Melanocyte of skin (primary cell): Measurements from ENCODE around the gene PHPT1. TPM values are rescaled to one million over a fixed set of nuclear protein-coding genes. Genes with fewer than 3 reads are reported as not detected.

Experiments
- small RNA-seq, 2 donors: library from RNA; depleted of rRNA; stranded (forward); fragments of <200 nt; gene quantifications; one replicate each; pipeline ENCODE3, GENCODE V24; 2012
- total RNA-seq, 2 donors: library from RNA; depleted of rRNA; stranded (reverse); fragments of >200 nt; gene quantifications; 2 replicates each; pipeline ENCODE4 v1.2.3, GENCODE V29; 2012

PHPT1 gene
- 10 to 100 TPM; 40.0 to 51.6 TPM for total RNA-seq

GRCh38 chr9:136849038-136849959 is at the start of gene PHPT1:
TSS of gene PHPT1 (plus strand) at chr9:136849409. CDS start at chr9:136849431, 22 bp downstream.

GRCh38 chr9:136807281-136808074 is 41.7 kb upstream of the PHPT1 start, which contains the start of gene RABL6:
TSS of gene RABL6 (plus strand) at chr9:136807948. CDS start at chr9:136808197, 249 bp downstream.

GRCh38 chr9:136842380-136842948 is 6.7 kb upstream of the PHPT1 start, which contains the start of gene AJM1:
TSS of gene AJM1 (plus strand) at chr9:136842478. CDS start at chr9:136844415, 1,937 bp downstream.

GRCh38 chr9:136851941-136852663 is 2.9 kb downstream of the PHPT1 start, which contains the start of gene MAMDC4:
TSS of gene MAMDC4 (plus strand) at chr9:136852346. CDS start at chr9:136852417, 71 bp downstream.

GRCh38 chr9:136885950-136886578 is 36.9 kb downstream of the PHPT1 start, which contains the start of gene TRAF2:
TSS of gene TRAF2 (plus strand) at chr9:136886516. CDS start at chr9:136898741, 12,225 bp downstream.

Small RNA genes lying within 50 kb of the gene (small RNA-seq; reads per million reads assigned to genes)
- gene AL355987.2 (0 reads per million in 2 donors), gene MIR4292 (0 reads per million in 2 donors), gene MIR4479 (0.23 to 0.47 reads per million in 2 donors)

Other genes starting within 250 kb of the PHPT1 start
- 10 to 100 TPM in 1 of 2 donors, 1 to 10 TPM in 1; 5.9 to 18.3 TPM for gene EGFL7, start 186.5 kb upstream of the PHPT1 start, total RNA-seq
- 10 to 100 TPM; 48.2 to 67.3 TPM for gene AGPAT2, start 162.0 kb upstream of the PHPT1 start, total RNA-seq
- gene DIPK1B, start 136.8 kb upstream of the PHPT1 start, total RNA-seq, result 10 to 100 TPM in 1 of 2 donors, 1 to 10 TPM in 1; 8.6 to 11.7 TPM
- gene LCN10, start 106.5 kb upstream of the PHPT1 start, total RNA-seq, result not detected
- not detected for gene LCN6, start 100.9 kb upstream of the PHPT1 start, total RNA-seq
- not detected for gene LCN8, start 91.2 kb upstream of the PHPT1 start, total RNA-seq
- not detected for gene LCN15, start 84.9 kb upstream of the PHPT1 start, total RNA-seq
- gene TMEM141, start 58.1 kb upstream of the PHPT1 start, total RNA-seq, result 10 to 100 TPM; 42.3 to 55.4 TPM
- gene CCDC183, start 53.1 kb upstream of the PHPT1 start, total RNA-seq, result under 1 TPM; 0.67 to 0.69 TPM
- gene RABL6, start 41.5 kb upstream of the PHPT1 start, total RNA-seq, result 100 to 1,000 TPM in 1 of 2 donors, 10 to 100 TPM in 1; 84.3 to 100 TPM
- under 1 TPM; 0.33 to 0.34 TPM for gene AJM1, start 6.9 kb upstream of the PHPT1 start, total RNA-seq
- under 1 TPM; 0.67 to 0.69 TPM for gene MAMDC4, start 2.9 kb downstream of the PHPT1 start, total RNA-seq
- gene EDF1, start 16.9 kb downstream of the PHPT1 start, total RNA-seq, result 100 to 1,000 TPM; 181 to 217 TPM
- 10 to 100 TPM; 18.9 to 27.3 TPM for gene TRAF2, start 37.1 kb downstream of the PHPT1 start, total RNA-seq
- gene FBXW5, start 95.3 kb downstream of the PHPT1 start, total RNA-seq, result 100 to 1,000 TPM; 140 to 142 TPM
- under 1 TPM in 1 of 2 donors, not detected in 1; under 0.01 TPM for gene C8G, start 95.8 kb downstream of the PHPT1 start, total RNA-seq
- gene LCN12, start 102.9 kb downstream of the PHPT1 start, total RNA-seq, result not detected
- not detected for gene PTGDS, start 128.1 kb downstream of the PHPT1 start, total RNA-seq
- gene LCNL1, start 133.6 kb downstream of the PHPT1 start, total RNA-seq, result not detected
- gene PAXX, start 143.0 kb downstream of the PHPT1 start, total RNA-seq, result 10 to 100 TPM; 15.1 to 20.6 TPM
- not detected for gene CLIC3, start 147.2 kb downstream of the PHPT1 start, total RNA-seq
- gene ABCA2, start 178.8 kb downstream of the PHPT1 start, total RNA-seq, result 10 to 100 TPM in 1 of 2 donors, 1 to 10 TPM in 1; 6.0 to 15.5 TPM
- gene FUT7, start 182.7 kb downstream of the PHPT1 start, total RNA-seq, result not detected
- gene NPDC1, start 196.8 kb downstream of the PHPT1 start, total RNA-seq, result 1 to 10 TPM; 4.8 to 5.7 TPM
- not detected for gene ENTPD2, start 204.7 kb downstream of the PHPT1 start, total RNA-seq
- gene SAPCD2, start 221.1 kb downstream of the PHPT1 start, total RNA-seq, result 10 to 100 TPM in 1 of 2 donors, 1 to 10 TPM in 1; 5.5 to 12.0 TPM
- 10 to 100 TPM; 27.0 to 34.4 TPM for gene UAP1L1, start 228.1 kb downstream of the PHPT1 start, total RNA-seq
- 10 to 100 TPM; 44.3 to 55.7 TPM for gene MAN1B1, start 237.6 kb downstream of the PHPT1 start, total RNA-seq